Ishikawa (cell line): ENCODE data around the gene MYL5.

Experiments
- CEBPB ChIP-seq: IDR thresholded peaks from 2 replicates; pipeline ENCODE4 v1.6.1; 2012
- CREB1 ChIP-seq: IDR thresholded peaks from 2 replicates; pipeline ENCODE4 v1.6.1; 2012; ENCODE audit warnings: low read depth
- EGR1 ChIP-seq: IDR thresholded peaks from 2 replicates; pipeline ENCODE4 v1.6.1; 2012
- EP300 ChIP-seq: IDR thresholded peaks from 2 replicates; pipeline ENCODE4 v1.6.1; 2012; ENCODE audit warnings: borderline replicate concordance
- FOXM1 ChIP-seq: IDR thresholded peaks from 2 replicates; pipeline ENCODE4 v1.6.1; 2012; ENCODE audit warnings: low read depth, borderline replicate concordance
- MAX ChIP-seq: IDR thresholded peaks from 2 replicates; pipeline ENCODE4 v1.6.1; 2012
- NFIC ChIP-seq: IDR thresholded peaks from 2 replicates; pipeline ENCODE4 v1.6.1; 2012
- RAD21 ChIP-seq: IDR thresholded peaks from 2 replicates; pipeline ENCODE4 v1.6.1; 2012; ENCODE audit warnings: low read depth
- REST ChIP-seq: IDR thresholded peaks from 2 replicates; pipeline ENCODE4 v1.6.1; 2012; ENCODE audit warnings: low read depth, mild to moderate bottlenecking
- TAF1 ChIP-seq: IDR thresholded peaks from 2 replicates; pipeline ENCODE4 v1.6.1; 2012; ENCODE audit warnings: low read depth, mild to moderate bottlenecking
- YY1 ChIP-seq: IDR thresholded peaks from 2 replicates; pipeline ENCODE4 v1.6.1; 2012; ENCODE audit warnings: low read depth
- ZBTB7A ChIP-seq: IDR thresholded peaks from 2 replicates; pipeline ENCODE4 v1.6.1; 2012; ENCODE audit warnings: low read depth

- no peak for TF ChIP-seq YY1
- no peak for TF ChIP-seq CREB1
- TF ChIP-seq REST, result no peak
- TF ChIP-seq CEBPB, result no peak
- TF ChIP-seq MAX, result no peak
- no peak for TF ChIP-seq EP300
- no peak for TF ChIP-seq EGR1
- TF ChIP-seq TAF1, result no peak
- TF ChIP-seq NFIC, result no peak
- TF ChIP-seq RAD21, result no peak
- no peak for TF ChIP-seq FOXM1
- TF ChIP-seq ZBTB7A, result no peak
These were observed 37.8 kb downstream of the MYL5 start for GRCh38 chr4:712093-712492.
